Mesendoderm (in vitro differentiated cells): Measurements from ENCODE around the gene MITF.

Source experiments
- DNase-seq: peaks from one replicate; pipeline ENCODE4 v3.0.0; 2013
- H2AK5ac ChIP-seq: 2 replicates; pipeline ENCODE4 v1.6.1; 2013; ENCODE audit warnings: low read length, inconsistent platforms
- H2BK120ac ChIP-seq: 2 replicates; pipeline ENCODE4 v1.6.1; 2013; ENCODE audit warnings: low read depth, mild to moderate bottlenecking, low read length, moderate library complexity, mixed read lengths
- H2BK15ac ChIP-seq: replicated peaks from 2 replicates; pipeline ENCODE4 v1.6.1; 2013; ENCODE audit warnings: low read depth, mild to moderate bottlenecking, moderate library complexity
- H2BK5ac ChIP-seq: 2 replicates; pipeline ENCODE4 v1.6.1; 2013; ENCODE audit warnings: low read length, inconsistent platforms
- H3K18ac ChIP-seq: 2 replicates; pipeline ENCODE4 v1.6.1; 2013; ENCODE audit warnings: mild to moderate bottlenecking, low read length, mixed read lengths
- H3K23ac ChIP-seq: one replicate; pipeline ENCODE4 v1.6.1; 2013; ENCODE audit warnings: low read length
- H3K27ac ChIP-seq: 2 replicates; pipeline ENCODE4 v1.5.1; 2013; ENCODE audit warnings: low read depth, mild to moderate bottlenecking, inconsistent platforms, low read length, moderate library complexity
- H3K27me3 ChIP-seq: 2 replicates; pipeline ENCODE4 v1.6.1; 2013; ENCODE audit warnings: low read length, control low read depth, mild to moderate bottlenecking, inconsistent platforms; ENCODE audit not compliant: insufficient read depth, poor library complexity
- H3K36me3 ChIP-seq: 2 replicates; pipeline ENCODE4 v1.6.1; 2013; ENCODE audit warnings: low read length, inconsistent platforms; ENCODE audit not compliant: control insufficient read depth, insufficient read depth
- H3K4ac ChIP-seq: one replicate; pipeline ENCODE4 v1.6.1; 2013; ENCODE audit warnings: low read depth, mild to moderate bottlenecking, low read length, moderate library complexity
- H3K4me1 ChIP-seq: 2 replicates; pipeline ENCODE4 v1.6.1; 2013; ENCODE audit warnings: low read depth, low read length, inconsistent platforms; ENCODE audit not compliant: control insufficient read depth
- H3K4me2 ChIP-seq: 2 replicates; pipeline ENCODE4 v1.6.1; 2013; ENCODE audit warnings: low read length
- H3K4me3 ChIP-seq: 2 replicates; pipeline ENCODE4 v1.5.1; 2013; ENCODE audit warnings: mild to moderate bottlenecking, low read length
- H3K56ac ChIP-seq: one replicate; pipeline ENCODE4 v1.6.1; 2013; ENCODE audit warnings: low read length
- H3K79me1 ChIP-seq: 2 replicates; pipeline ENCODE4 v1.6.1; 2013; ENCODE audit warnings: low read length, inconsistent platforms
- H3K79me2 ChIP-seq: 2 replicates; pipeline ENCODE4 v1.6.1; 2013; ENCODE audit warnings: mild to moderate bottlenecking, low read length; ENCODE audit not compliant: control insufficient read depth, insufficient read depth
- H3K9ac ChIP-seq: 2 replicates; pipeline ENCODE4 v1.6.1; 2013; ENCODE audit warnings: low read length, inconsistent platforms
- H4K5ac ChIP-seq: one replicate; pipeline ENCODE4 v1.6.1; 2013; ENCODE audit warnings: low read length
- H4K8ac ChIP-seq: one replicate; pipeline ENCODE4 v1.6.1; 2013; ENCODE audit warnings: low read depth, mild to moderate bottlenecking, control low read depth, low read length, moderate library complexity
- WGBS: extraction: QIAGEN DNeasy Blood & Tissue Kit; methylation state at CpG from one replicate; pipeline ENCODE4 v1.1.7; 2013; ENCODE audit warnings: low lambda C conversion rate, missing lambda C conversion rate; ENCODE audit not compliant: insufficient coverage; ENCODE audit errors: extremely low coverage; 5-methylcytosine and 5-hydroxymethylcytosine counted together

MITF gene

DNA sequence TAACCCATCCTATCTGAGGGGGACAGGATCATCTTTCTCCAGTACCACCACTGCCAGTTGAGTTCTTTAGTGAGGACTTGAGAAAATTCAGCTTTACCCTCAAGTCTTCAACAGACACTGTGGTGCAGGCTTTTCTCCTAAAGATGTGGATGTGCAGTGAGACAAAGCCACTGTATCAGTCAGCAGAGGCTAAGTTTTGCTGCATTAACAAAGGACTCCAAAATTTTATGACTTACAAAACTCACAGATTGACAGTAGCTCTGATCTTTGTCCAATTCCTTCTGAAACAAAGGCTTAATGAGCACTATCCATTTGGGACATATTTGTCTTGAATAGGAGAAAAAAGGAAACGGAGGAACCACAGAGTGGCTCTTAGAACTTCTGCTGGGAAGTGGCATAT, 87.9 kb downstream of the MITF start:
- no peak overlapping the region for H3K4me3 ChIP-seq
- no peak for DNase-seq
- H3K18ac ChIP-seq, result no peak overlapping the region
- H2BK120ac ChIP-seq, result no peak overlapping the region
- no peaks in the 10 kb centered on the region for H3K36me3 ChIP-seq
- no peaks in the 10 kb centered on the region for H3K79me2 ChIP-seq
- H4K8ac ChIP-seq, result no peak overlapping the region
- H2BK5ac ChIP-seq, result no peak overlapping the region
- H3K27ac ChIP-seq, result no peak overlapping the region
- H3K27me3 ChIP-seq, result no peaks in the 10 kb centered on the region
- no peak overlapping the region for H3K56ac ChIP-seq
- H3K79me1 ChIP-seq, result no peaks in the 10 kb centered on the region
- H2AK5ac ChIP-seq, result no peak overlapping the region
- H3K4ac ChIP-seq, result no peak overlapping the region
- no peaks in the 10 kb centered on the region for H3K4me1 ChIP-seq
- no peak overlapping the region for H3K9ac ChIP-seq
- WGBS, result no CpG with 5 or more reads among the region's 1 CpG
- no peak overlapping the region for H4K5ac ChIP-seq
- no peak overlapping the region for H2BK15ac ChIP-seq
- H3K23ac ChIP-seq, result no peak overlapping the region
- H3K4me2 ChIP-seq, result no peak overlapping the region

DNA sequence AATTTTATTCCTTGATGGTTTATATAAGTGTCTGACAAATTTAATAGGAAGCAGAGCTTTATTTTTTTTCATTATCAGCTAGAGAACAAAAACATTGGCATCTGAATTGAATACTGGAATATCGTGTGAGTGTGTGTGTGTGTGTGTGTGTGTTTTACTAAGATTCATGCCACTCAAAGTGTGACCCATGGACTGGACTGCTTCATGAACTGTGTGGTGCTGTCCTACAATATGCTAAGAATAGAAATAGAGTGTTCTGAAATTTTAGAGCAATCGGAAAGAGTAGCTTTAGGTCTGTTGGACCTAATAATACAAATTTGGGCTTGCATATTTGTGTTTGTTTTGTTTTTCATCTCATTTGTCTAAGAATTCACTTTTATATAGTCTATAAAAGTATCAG, 89.6 kb downstream of the MITF start:
- Histone ChIP-seq H3K23ac (no peak overlapping the region), H3K27me3 (no peaks in the 10 kb centered on the region), H3K56ac (no peak overlapping the region), H4K5ac (no peak overlapping the region), H2BK5ac (no peak overlapping the region), H3K4ac (no peak overlapping the region), H3K4me2 (no peak overlapping the region), H3K79me1 (no peaks in the 10 kb centered on the region), H4K8ac (no peak overlapping the region), H2BK120ac (no peak overlapping the region), H3K9ac (no peak overlapping the region), H3K36me3 (no peaks in the 10 kb centered on the region), H3K79me2 (no peaks in the 10 kb centered on the region), H3K18ac (no peak overlapping the region), H3K4me1 (no peaks in the 10 kb centered on the region), H2AK5ac (no peak overlapping the region), H3K4me3 (no peak overlapping the region), H2BK15ac (no peak overlapping the region), H3K27ac (no peak overlapping the region)
- DNase-seq, result no peak
- no CpG with 5 or more reads among the region's 2 CpGs for WGBS

DNA sequence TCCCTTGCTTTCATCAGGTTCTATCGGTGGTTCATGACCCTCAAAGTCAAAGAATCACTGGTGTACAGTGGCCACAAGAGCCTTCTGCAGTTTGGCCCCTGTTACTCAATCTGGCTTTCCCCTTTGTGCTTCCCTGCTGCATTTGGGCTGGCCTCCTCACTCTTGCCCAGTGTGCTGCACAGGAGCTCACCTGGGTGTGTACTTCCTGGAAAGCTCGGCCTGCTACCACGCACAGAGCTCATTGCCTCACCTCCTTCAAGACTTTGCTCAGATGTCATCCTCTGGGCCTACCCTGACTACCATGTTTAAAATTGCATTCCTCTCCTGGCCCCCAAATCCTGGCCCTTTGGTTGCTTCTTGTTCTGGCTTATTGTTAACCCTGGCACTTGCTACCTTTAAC, 90.9 kb downstream of the MITF start:
- H3K4me2 ChIP-seq, result no peak overlapping the region
- no peaks in the 10 kb centered on the region for H3K79me1 ChIP-seq
- H4K5ac ChIP-seq, result no peak overlapping the region
- H3K18ac ChIP-seq, result no peak overlapping the region
- no peak overlapping the region for H3K4me3 ChIP-seq
- H3K4me1 ChIP-seq, result no peaks in the 10 kb centered on the region
- no peak overlapping the region for H3K4ac ChIP-seq
- H3K79me2 ChIP-seq, result no peaks in the 10 kb centered on the region
- DNase-seq, result no peak
- H2BK15ac ChIP-seq, result no peak overlapping the region
- H3K27me3 ChIP-seq, result no peaks in the 10 kb centered on the region
- no peaks in the 10 kb centered on the region for H3K36me3 ChIP-seq
- H2BK5ac ChIP-seq, result no peak overlapping the region
- no peak overlapping the region for H4K8ac ChIP-seq
- no CpG with 5 or more reads among the region's 3 CpGs for WGBS
- H3K56ac ChIP-seq, result no peak overlapping the region
- no peak overlapping the region for H3K27ac ChIP-seq
- H2BK120ac ChIP-seq, result no peak overlapping the region
- H2AK5ac ChIP-seq, result no peak overlapping the region
- no peak overlapping the region for H3K9ac ChIP-seq
- H3K23ac ChIP-seq, result no peak overlapping the region

DNA sequence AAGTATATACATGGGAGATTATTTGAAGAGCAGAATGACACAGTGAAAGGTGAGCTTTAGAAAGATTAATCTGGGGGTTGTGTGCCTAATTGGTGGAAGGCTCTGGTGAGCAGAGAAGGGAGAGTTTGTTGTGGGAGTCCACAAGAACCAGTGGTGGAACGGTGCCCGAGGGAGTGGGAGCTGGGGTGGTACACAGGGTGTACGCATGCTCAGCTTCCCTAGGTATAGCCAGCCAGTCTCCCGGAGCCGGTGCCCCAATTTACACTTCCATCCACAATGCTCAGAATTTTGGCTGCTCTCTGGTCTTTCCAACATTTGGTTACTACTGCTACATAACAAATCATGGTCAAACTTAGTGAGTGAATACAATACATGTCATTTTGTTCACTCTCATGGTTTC, 92.5 kb downstream of the MITF start:
- H3K9ac ChIP-seq, result no peak overlapping the region
- no peak overlapping the region for H3K4me2 ChIP-seq
- WGBS, result no CpG with 5 or more reads among the region's 5 CpGs
- H3K18ac ChIP-seq, result no peak overlapping the region
- H3K4me1 ChIP-seq, result no peaks in the 10 kb centered on the region
- no peak overlapping the region for H3K27ac ChIP-seq
- H3K4me3 ChIP-seq, result no peak overlapping the region
- no peak for DNase-seq
- H3K27me3 ChIP-seq, result no peaks in the 10 kb centered on the region
- H3K36me3 ChIP-seq, result no peaks in the 10 kb centered on the region
- H2BK5ac ChIP-seq, result no peak overlapping the region
- no peaks in the 10 kb centered on the region for H3K79me1 ChIP-seq
- no peak overlapping the region for H2BK120ac ChIP-seq
- H3K23ac ChIP-seq, result no peak overlapping the region
- no peaks in the 10 kb centered on the region for H3K79me2 ChIP-seq
- no peak overlapping the region for H2AK5ac ChIP-seq
- no peak overlapping the region for H2BK15ac ChIP-seq
- no peak overlapping the region for H3K4ac ChIP-seq
- no peak overlapping the region for H4K8ac ChIP-seq
- H3K56ac ChIP-seq, result no peak overlapping the region
- H4K5ac ChIP-seq, result no peak overlapping the region

DNA sequence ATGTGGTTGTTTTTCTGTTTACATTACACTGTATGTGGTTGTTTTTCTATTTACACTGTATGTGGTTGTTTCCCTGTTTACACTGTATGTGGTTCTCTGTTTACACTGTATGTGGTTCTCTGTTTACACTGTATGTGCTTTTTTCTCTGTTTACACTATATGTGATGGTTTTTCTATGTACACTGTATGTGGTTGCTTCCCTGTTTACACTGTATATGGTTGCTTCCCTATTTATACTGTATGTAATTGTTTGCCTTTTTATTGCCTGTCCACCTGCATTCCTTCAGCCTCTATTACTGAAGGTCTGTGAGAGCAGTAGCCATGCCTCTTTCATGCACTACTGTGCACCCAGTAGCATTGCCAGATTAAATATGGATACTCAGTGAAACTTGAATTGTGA, 94.3 kb downstream of the MITF start:
- no peak for DNase-seq
- Histone ChIP-seq H2BK120ac (no peak overlapping the region), H3K56ac (no peak overlapping the region), H2BK5ac (no peak overlapping the region), H3K79me1 (no peaks in the 10 kb centered on the region), H3K18ac (no peak overlapping the region), H3K27me3 (no peaks in the 10 kb centered on the region), H3K4me2 (no peak overlapping the region), H4K8ac (no peak overlapping the region), H3K23ac (no peak overlapping the region), H3K4ac (no peak overlapping the region), H4K5ac (no peak overlapping the region), H3K79me2 (no peaks in the 10 kb centered on the region), H3K9ac (no peak overlapping the region), H2AK5ac (no peak overlapping the region), H2BK15ac (no peak overlapping the region), H3K27ac (no peak overlapping the region), H3K4me1 (no peaks in the 10 kb centered on the region), H3K4me3 (no peak overlapping the region), H3K36me3 (no peaks in the 10 kb centered on the region)

DNA sequence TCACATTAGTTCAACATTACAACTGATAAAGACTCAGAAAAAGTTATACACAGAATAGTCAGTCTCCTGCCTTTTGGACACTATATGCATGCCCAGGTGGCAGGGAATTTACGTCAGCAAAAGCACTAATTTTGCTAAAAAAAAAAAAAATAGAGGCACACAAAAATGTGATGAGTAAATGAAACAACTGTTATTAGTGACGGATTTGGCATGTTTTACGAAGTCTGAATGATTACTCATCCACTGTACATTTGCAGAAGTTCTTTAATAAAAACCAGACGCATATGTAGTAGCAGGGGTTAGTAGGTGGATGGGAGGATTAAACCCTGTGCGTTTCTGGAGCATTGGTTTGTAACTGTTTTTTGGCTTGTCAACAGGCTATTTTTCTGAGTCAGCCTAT, 99.0 kb downstream of the MITF start:
- Histone ChIP-seq H3K27me3 (no peaks in the 10 kb centered on the region), H3K4me1 (no peaks in the 10 kb centered on the region), H2BK120ac (no peak overlapping the region), H2AK5ac (no peak overlapping the region), H4K5ac (no peak overlapping the region), H3K9ac (no peak overlapping the region), H3K4ac (no peak overlapping the region), H3K27ac (no peak overlapping the region), H3K18ac (no peak overlapping the region), H2BK5ac (no peak overlapping the region), H4K8ac (no peak overlapping the region), H2BK15ac (no peak overlapping the region), H3K56ac (no peak overlapping the region), H3K4me2 (no peak overlapping the region), H3K23ac (no peak overlapping the region), H3K36me3 (no peaks in the 10 kb centered on the region), H3K79me2 (no peaks in the 10 kb centered on the region), H3K4me3 (no peak overlapping the region), H3K79me1 (no peaks in the 10 kb centered on the region)
- WGBS, result no CpG with 5 or more reads among the region's 5 CpGs
- DNase-seq, result no peak
